Head of caudate nucleus (tissue), 42 donors: Measurements from ENCODE around the gene ABHD8.
"Not testable (repeated sequence)": the region's sequence is repeated elsewhere in the genome, so short reads cannot be mapped to it uniquely, and the experiment has no call there.

Source experiments
- DNase-seq, 42 donors: peaks; one replicate each; pipeline versions ENCODE4 v3.0.0 to v3.0.0-alpha.2; 2020 to 2021; ENCODE audit warnings: mixed read lengths in 7 of 42
- intact Hi-C: fragments of 100-400 bp; cut with DNase I; formaldehyde crosslinking; loops from one replicate; pipeline ENCODE4 v1.15.0; 2022

ABHD8 gene

GRCh38 chr19:17283504-17283996 lies 19.7 kb downstream of the ABHD8 start:
- intact Hi-C loops: loop anchor here (10.0 kb wide), 1 partner anchor 209 kb away; the partner anchor contains the start of genes HAUS8 and MYO9B
- no peak for DNase-seq

GRCh38 chr19:17282488-17283125 lies 20.6 kb downstream of the ABHD8 start:
- peak; percentile 64 to 91 (median 80) for DNase-seq

GRCh38 chr19:17281391-17282304 lies 21.6 kb downstream of the ABHD8 start, which contains the start of gene ANKLE1:
ANKLE1 (plus strand) TSS chr19:17281901; CDS start chr19:17281921, 20 bp downstream.
- DNase-seq: peak in 30 of 42 donors; percentile 9 to 66 (median 38)
- intact Hi-C loops: loop anchor here (10.0 kb wide), 1 partner anchor 207 kb away; the partner anchor contains the start of genes HAUS8 and MYO9B

More at GRCh38 chr19:17282488-17283125, 20.6 kb downstream of the ABHD8 start:
- intact Hi-C loops: loop anchor here (10.0 kb wide), 1 partner anchor 208 kb away; the partner anchor contains the start of genes HAUS8 and MYO9B

GRCh38 chr19:17279436-17279835 lies 23.8 kb downstream of the ABHD8 start:
- no peak for DNase-seq
- intact Hi-C loops: no loop called here

- no peak for DNase-seq
- intact Hi-C loops: no loop called here
Observed at GRCh38 chr19:17275441-17276175, 27.6 kb downstream of the ABHD8 start.

- DNase-seq, intact Hi-C loops: not testable (repeated sequence)
Observed at GRCh38 chr19:17274892-17275291, 28.3 kb downstream of the ABHD8 start.

GRCh38 chr19:17268754-17269153 lies 34.5 kb downstream of the ABHD8 start:
- DNase-seq: no peak
- intact Hi-C loops: loop anchor here (5.0 kb wide), 2 partner anchors 39 to 41 kb away; partner anchors contain the start of genes DDA1, MRPL34 and OCEL1

- DNase-seq: peak; percentile 92 to 100 (median 98)
- intact Hi-C loops: loop anchor here (5.0 kb wide), 2 partner anchors 40 kb away; partner anchors contain the start of genes DDA1, MRPL34 and OCEL1
Observed at GRCh38 chr19:17266975-17267788, 36.0 kb downstream of the ABHD8 start, which contains the start of gene BABAM1. BABAM1 (plus strand) TSS chr19:17267443; CDS start chr19:17268807, 1,364 bp downstream.

- intact Hi-C loops: loop anchor here (5.0 kb wide), 2 partner anchors 39 to 41 kb away; partner anchors contain the start of genes DDA1, MRPL34 and OCEL1
- peak in 5 of 42 donors; percentile 11 to 32 (median 20) for DNase-seq
Observed at GRCh38 chr19:17266589-17266974, 36.6 kb downstream of the ABHD8 start.

- intact Hi-C loops: loop anchor here (5.0 kb wide), 2 partner anchors 39 to 41 kb away; partner anchors contain the start of genes DDA1, MRPL34 and OCEL1
- DNase-seq: no peak
Observed at GRCh38 chr19:17266026-17266425, 37.2 kb downstream of the ABHD8 start.

- no peak for DNase-seq
- intact Hi-C loops: no loop called here
Observed at GRCh38 chr19:17264641-17264979, 38.6 kb downstream of the ABHD8 start, which contains the start of gene USHBP1. USHBP1 (minus strand) TSS chr19:17264745; CDS start chr19:17264299, 446 bp downstream.

GRCh38 chr19:17263712-17264640 lies 39.2 kb downstream of the ABHD8 start:
- intact Hi-C loops: no loop called here
- no peak for DNase-seq

- intact Hi-C loops: no loop called here
- DNase-seq: no peak
Observed at GRCh38 chr19:17262557-17262956, 40.7 kb downstream of the ABHD8 start.

GRCh38 chr19:17260842-17261325 lies 42.3 kb downstream of the ABHD8 start:
- intact Hi-C loops: no loop called here
- DNase-seq: peak in 40 of 42 donors; percentile 36 to 85 (median 66)

- DNase-seq: no peak
- intact Hi-C loops: no loop called here
Observed at GRCh38 chr19:17259934-17260333, 43.3 kb downstream of the ABHD8 start.

- intact Hi-C loops: no loop called here
- no peak for DNase-seq
Observed at GRCh38 chr19:17259118-17259780, 44.0 kb downstream of the ABHD8 start.
